Retina (tissue), 1 donor: ENCODE data around the gene DRP2.
A peak's percentile ranks its signal among the peaks of the same experiment; 100 is the strongest.
"Not testable (repeated sequence)": the region's sequence is repeated elsewhere in the genome, so short reads cannot be mapped to it uniquely, and the experiment has no call there.

Experiments
- DNase-seq: peaks from one replicate; pipeline ENCODE4 v3.0.0-alpha.2; 2016

The DRP2 gene

DNA sequence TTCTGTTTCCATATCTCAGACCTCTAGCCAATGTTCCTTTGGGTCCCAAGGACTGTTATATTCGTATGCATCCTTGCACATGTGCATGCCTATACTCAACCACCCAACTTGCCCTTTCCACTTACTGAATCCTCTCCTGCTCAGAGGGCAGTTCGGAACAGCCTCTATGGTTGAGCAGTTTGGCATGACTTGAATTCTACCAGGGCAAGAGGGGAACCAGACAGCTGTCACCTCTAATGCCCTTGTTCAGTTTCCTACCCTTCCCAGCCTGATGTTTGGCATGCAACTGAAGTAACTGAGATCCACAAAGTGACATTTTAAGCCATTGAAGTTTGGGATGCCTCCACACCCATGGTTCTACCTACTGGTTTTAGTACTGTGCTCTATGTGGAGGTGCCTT, 17.5 kb downstream of the DRP2 start:
- DNase-seq = no peak

GRCh38 chrX:101241531-101241930, 21.9 kb downstream of the DRP2 start:
- DNase-seq = no peak

GRCh38 chrX:101252634-101253033, 33.0 kb downstream of the DRP2 start:
- DNase-seq = no peak

GRCh38 chrX:101257448-101258258, 38.1 kb downstream of the DRP2 start:
- DNase-seq = no peak

DNA sequence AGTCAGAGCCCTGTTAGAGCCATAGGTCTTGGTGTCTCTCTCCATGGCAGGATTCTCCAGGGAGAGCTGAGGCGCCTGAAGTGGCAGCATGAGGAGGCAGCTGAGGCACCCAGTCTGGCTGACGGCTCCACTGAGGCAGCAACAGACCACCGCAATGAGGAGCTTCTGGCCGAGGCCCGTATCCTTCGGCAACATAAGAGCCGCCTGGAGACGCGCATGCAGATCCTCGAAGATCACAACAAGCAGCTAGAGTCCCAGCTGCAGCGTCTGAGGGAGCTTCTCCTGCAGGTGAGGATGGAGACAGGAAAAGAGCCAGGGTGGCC, 38.6 kb downstream of the DRP2 start:
- DNase-seq = no peak

GRCh38 chrX:101260435-101260834, 40.8 kb downstream of the DRP2 start:
- DNase-seq = no peak

DNA sequence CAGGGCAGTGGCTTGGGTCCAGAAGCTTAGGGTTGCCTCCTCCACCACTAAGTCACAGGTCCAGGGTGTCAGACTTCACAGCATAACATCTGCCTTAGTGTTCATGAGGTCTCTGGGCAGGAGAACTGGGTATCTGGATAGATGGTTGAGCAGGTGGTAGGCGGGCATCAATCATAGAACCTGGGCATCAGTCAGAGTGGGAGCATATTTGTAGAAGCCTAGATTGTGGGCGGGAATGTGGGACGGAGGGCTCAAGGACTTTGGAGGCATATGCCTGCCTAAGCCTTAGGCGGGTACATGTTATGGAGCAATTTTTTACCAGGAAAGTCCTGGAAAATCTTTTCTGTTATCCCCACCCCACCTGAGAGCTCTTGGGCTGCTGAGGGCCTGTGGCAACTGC, 43.0 kb downstream of the DRP2 start:
- no peak for DNase-seq

DNA sequence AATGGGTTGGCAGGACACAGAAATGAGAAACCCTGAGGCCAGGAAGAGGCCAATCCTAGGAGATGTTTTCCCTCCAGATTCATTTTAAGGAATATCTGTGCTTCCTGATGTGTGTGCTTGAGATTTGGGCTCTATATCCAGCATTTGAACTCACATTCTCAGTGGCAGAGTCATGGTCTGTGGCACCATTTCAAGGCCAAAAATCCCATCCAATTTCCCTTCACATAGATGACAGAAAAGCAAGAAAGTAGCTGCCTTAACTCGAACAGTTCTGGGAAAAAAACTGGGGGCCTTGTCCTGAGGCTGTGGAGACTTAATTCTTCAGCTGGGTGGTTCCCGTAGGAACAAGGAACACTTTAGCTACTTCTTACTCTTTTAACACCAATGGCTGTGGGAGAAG, 44.2 kb downstream of the DRP2 start:
- no peak for DNase-seq

GRCh38 chrX:101265869-101266428, 46.4 kb downstream of the DRP2 start:
- no peak for DNase-seq

DNA sequence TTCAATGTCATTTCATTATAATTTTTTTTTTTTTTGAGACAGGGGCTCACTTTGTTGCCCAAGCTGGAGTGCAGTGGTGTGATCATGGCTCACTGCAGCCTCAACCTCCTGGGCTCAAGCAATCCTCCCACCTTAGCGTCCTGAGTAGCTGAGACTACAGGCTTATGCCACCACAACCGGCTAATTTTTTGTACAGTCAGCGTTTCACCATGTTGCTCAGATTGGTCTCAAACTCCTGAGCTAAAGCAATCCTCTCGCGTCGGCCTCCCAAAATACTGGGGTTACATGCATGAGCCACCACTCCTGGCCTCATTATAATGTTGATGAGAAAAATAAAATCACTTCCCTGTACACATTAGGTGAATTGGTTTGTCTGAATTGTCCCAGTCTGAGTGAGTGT, 54.6 kb downstream of the DRP2 start:
- DNase-seq = no peak

GRCh38 chrX:101276238-101276637, 56.7 kb downstream of the DRP2 start:
- DNase-seq = no peak

GRCh38 chrX:101287402-101287801, 67.8 kb downstream of the DRP2 start:
- DNase-seq = peak; percentile 18

- peak; percentile 32 for DNase-seq
Measured at GRCh38 chrX:101290957-101291603, 71.5 kb downstream of the DRP2 start, which contains the start of gene TAF7L. TSS of gene TAF7L (minus strand) at chrX:101291334. CDS start at chrX:101287543, 3,791 bp downstream.

GRCh38 chrX:101295603-101296002, 76.0 kb downstream of the DRP2 start:
- DNase-seq = not testable (repeated sequence)

DNA sequence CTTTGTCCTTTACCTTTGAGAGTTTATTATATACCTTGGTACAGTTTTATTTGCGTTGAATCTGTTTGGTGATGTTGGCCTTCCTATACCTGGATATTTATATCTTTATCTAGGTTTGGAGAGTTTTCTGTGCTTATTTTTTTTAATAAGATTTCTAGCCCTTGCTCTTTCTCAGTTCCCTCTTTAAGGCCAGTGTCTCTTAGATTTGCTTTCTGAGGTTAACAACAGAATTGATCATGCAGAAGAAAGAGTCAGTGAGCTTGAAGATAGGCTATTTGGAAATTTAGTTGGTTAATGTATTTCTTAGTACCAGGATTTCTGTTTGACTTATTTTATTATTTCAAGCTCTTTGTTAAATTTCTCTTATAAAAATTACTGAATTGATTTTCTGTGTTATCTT, 84.2 kb downstream of the DRP2 start:
- DNase-seq = no peak
